ENCODE data around the gene ING3. TPM values are rescaled to one million over a fixed set of nuclear protein-coding genes. Genes with fewer than 3 reads are reported as not detected.
"Not testable (repeated sequence)": the region's sequence is repeated elsewhere in the genome, so short reads cannot be mapped to it uniquely, and the experiment has no call there.

Gene ING3
- total RNA-seq, 2 donors from 2014 or later, result 12.2 to 13.8 TPM

- DNase-seq, result no peak
- intact Hi-C loops (cut with DNase I), result loop anchor here in 1 of 2 donors (5.0 kb wide), 1 partner anchor 141 kb away; no protein-coding TSS in a partner anchor
Observed at GRCh38 chr7:120947980-120948379, 2.6 kb upstream of the ING3 start.

GRCh38 chr7:120949393-120949911 is 1.1 kb upstream of the ING3 start:
- DNase-seq (no peak), ATAC-seq (no peak)
- intact Hi-C loops (cut with DNase I), result loop anchor here in 1 of 2 donors (5.0 kb wide), 1 partner anchor 142 kb away; no protein-coding TSS in a partner anchor

More at GRCh38 chr7:120947980-120948379, 2.6 kb upstream of the ING3 start:
- ATAC-seq, result no peak

GRCh38 chr7:120949998-120950538 is 509 bp upstream of the ING3 start:
- intact Hi-C loops (cut with DNase I), result loop anchor here in 1 of 2 donors (2.0 to 5.0 kb wide), 2 partner anchors 93 to 143 kb away; no protein-coding TSS in a partner anchor
- ATAC-seq, result no peak
- no peak for DNase-seq

- DNase-seq (no peak), ATAC-seq (peak in 1 of 2 donors; percentile 40)
- intact Hi-C loops (cut with DNase I), result loop anchor here in 1 of 2 donors (2.0 kb wide), 1 partner anchor 95 kb away; no protein-coding TSS in a partner anchor
Observed at GRCh38 chr7:120951309-120951699, 727 bp downstream of the ING3 start.

GRCh38 chr7:120951826-120952225 is 1.2 kb downstream of the ING3 start:
- DNase-seq (no peak), ATAC-seq (no peak)
- intact Hi-C loops (cut with DNase I), result loop anchor here in 1 of 2 donors (2.0 kb wide), 1 partner anchor 95 kb away; no protein-coding TSS in a partner anchor

GRCh38 chr7:120955577-120956149 is 5.1 kb downstream of the ING3 start:
- intact Hi-C loops (cut with DNase I), result no loop called here
- no peak for DNase-seq
- no peak for ATAC-seq

GRCh38 chr7:120959929-120960484 is 9.4 kb downstream of the ING3 start:
- ATAC-seq (no peak), DNase-seq (no peak)
- intact Hi-C loops (cut with DNase I), result no loop called here

- no peak for ATAC-seq
- intact Hi-C loops (cut with DNase I), result no loop called here
- DNase-seq, result no peak
Observed at GRCh38 chr7:120960714-120961113, 10.1 kb downstream of the ING3 start.

GRCh38 chr7:120961638-120962173 is 11.1 kb downstream of the ING3 start:
- intact Hi-C loops (cut with DNase I), result no loop called here
- DNase-seq (no peak), ATAC-seq (no peak)

GRCh38 chr7:120964088-120964487 is 13.5 kb downstream of the ING3 start:
- intact Hi-C loops (cut with DNase I), result no loop called here
- DNase-seq, result no peak
- no peak for ATAC-seq

GRCh38 chr7:120966961-120967360 is 16.4 kb downstream of the ING3 start:
- ATAC-seq (no peak), DNase-seq (no peak)
- intact Hi-C loops (cut with DNase I), result no loop called here

- no peak for DNase-seq
- intact Hi-C loops (cut with DNase I), result no loop called here
- ATAC-seq, result no peak
Observed at GRCh38 chr7:120973849-120974248, 23.3 kb downstream of the ING3 start.

GRCh38 chr7:120979765-120980499 is 29.4 kb downstream of the ING3 start:
- intact Hi-C loops (cut with DNase I), result no loop called here
- ATAC-seq (no peak), DNase-seq (no peak)

- DNase-seq (no peak), ATAC-seq (no peak)
- intact Hi-C loops (cut with DNase I), result no loop called here
Observed at GRCh38 chr7:120981117-120981516, 30.5 kb downstream of the ING3 start.

GRCh38 chr7:120981888-120982615 is 31.5 kb downstream of the ING3 start:
- intact Hi-C loops (cut with DNase I), result no loop called here
- DNase-seq (no peak), ATAC-seq (no peak)

- intact Hi-C loops (cut with DNase I); DNase-seq; ATAC-seq: not testable (repeated sequence)
Observed at GRCh38 chr7:120983592-120983991, 33.0 kb downstream of the ING3 start.

- ATAC-seq (no peak), DNase-seq (no peak)
- intact Hi-C loops (cut with DNase I), result no loop called here
Observed at GRCh38 chr7:120984406-120984805, 33.8 kb downstream of the ING3 start.

GRCh38 chr7:120985130-120985758 is 34.7 kb downstream of the ING3 start:
- intact Hi-C loops (cut with DNase I), result loop anchor here in 1 of 2 donors (5.0 kb wide), 1 partner anchor 97 kb away; no protein-coding TSS in a partner anchor
- ATAC-seq (no peak), DNase-seq (no peak)
